HepG2 (cell line): ENCODE data around the gene JPT1. TPM values are rescaled to one million over a fixed set of nuclear protein-coding genes. Genes with fewer than 3 reads are reported as not detected.
A peak's percentile ranks its signal among the peaks of the same experiment; 100 is the strongest.

Experiments used
- AKAP8 ChIP-seq: sonication (generic); formaldehyde crosslinking; IDR thresholded peaks from 2 replicates; pipeline ENCODE4 v1.5.1; 2020; ENCODE audit warnings: mild to moderate bottlenecking, missing genetic modification reagents
- BCL6 ChIP-seq: IDR thresholded peaks from 2 replicates; pipeline ENCODE4 v1.6.1; 2016; ENCODE audit warnings: missing genetic modification reagents, missing compliant biosample characterization
- CEBPB ChIP-seq: IDR thresholded peaks from 2 replicates; pipeline ENCODE4 v1.6.1; 2011; ENCODE audit warnings: low read depth, low read length, improper control_type of control experiment, borderline replicate concordance
- FIP1L1 ChIP-seq: fragments of 200-400 bp; formaldehyde crosslinking; IDR thresholded peaks from 2 replicates; pipeline ENCODE4 v1.6.1; 2018; ENCODE audit warnings: low read depth, mild to moderate bottlenecking, low read length, moderate library complexity, borderline replicate concordance; ENCODE audit not compliant: insufficient read depth
- FOXA3 ChIP-seq: IDR thresholded peaks from 2 replicates; pipeline ENCODE4 v1.6.1; 2016; ENCODE audit warnings: missing genetic modification reagents, missing compliant biosample characterization
- GTF3A ChIP-seq: sonication (generic); formaldehyde crosslinking; conservative IDR thresholded peaks from 2 replicates; pipeline ENCODE4 v1.4.0; 2020; ENCODE audit warnings: mild to moderate bottlenecking, missing genetic modification reagents
- JDP2 ChIP-seq: sonication (generic); formaldehyde crosslinking; IDR thresholded peaks from 2 replicates; pipeline ENCODE4 v1.8.1; 2022; ENCODE audit warnings: missing genetic modification reagents, borderline replicate concordance
- MLLT10 ChIP-seq: sonication (generic); formaldehyde crosslinking; IDR thresholded peaks from 2 replicates; pipeline ENCODE4 v1.4.0; 2020; ENCODE audit warnings: missing genetic modification reagents
- PBX2 ChIP-seq: IDR thresholded peaks from 2 replicates; pipeline ENCODE4 v1.6.1; 2016; ENCODE audit warnings: control low read depth
- POGZ ChIP-seq: sonication (generic); formaldehyde crosslinking; IDR thresholded peaks from 2 replicates; pipeline ENCODE4 v1.4.0; 2020; ENCODE audit warnings: mild to moderate bottlenecking, missing genetic modification reagents
- RBFOX2 ChIP-seq: fragments of 200-400 bp; formaldehyde crosslinking; IDR thresholded peaks from 2 replicates; pipeline ENCODE4 v1.6.1; 2017; ENCODE audit warnings: low read depth, mild to moderate bottlenecking, low read length
- RELA ChIP-seq: sonication (generic); formaldehyde crosslinking; IDR thresholded peaks from 2 replicates; pipeline ENCODE4 v1.4.0; 2020; ENCODE audit warnings: missing genetic modification reagents
- SKI ChIP-seq: fragments of 450-650 bp; IDR thresholded peaks from one replicate; pipeline ENCODE4 v1.6.1; 2018; ENCODE audit warnings: mild to moderate bottlenecking; ENCODE audit not compliant: partially characterized antibody
- SMAD3 ChIP-seq: sonication (generic); formaldehyde crosslinking; IDR thresholded peaks from 2 replicates; pipeline ENCODE4 v1.4.0; 2020; ENCODE audit warnings: missing genetic modification reagents
- SMAD9 ChIP-seq: sonication (generic); formaldehyde crosslinking; IDR thresholded peaks from 2 replicates; pipeline ENCODE4 v1.5.1; 2020; ENCODE audit warnings: mild to moderate bottlenecking, missing genetic modification reagents
- SP2 ChIP-seq: sonication (generic); formaldehyde crosslinking; IDR thresholded peaks from 2 replicates; pipeline ENCODE4 v1.5.1; 2020; ENCODE audit warnings: mild to moderate bottlenecking, missing genetic modification reagents
- ZFP62 ChIP-seq: sonication (generic); formaldehyde crosslinking; IDR thresholded peaks from 2 replicates; pipeline ENCODE4 v1.4.0; 2020; ENCODE audit warnings: missing genetic modification reagents
- ZNF224 ChIP-seq: sonication (generic); formaldehyde crosslinking; IDR thresholded peaks from 2 replicates; pipeline ENCODE4 v1.5.0; 2020; ENCODE audit warnings: mild to moderate bottlenecking, missing genetic modification reagents
- ZNF589 ChIP-seq: sonication (generic); formaldehyde crosslinking; conservative IDR thresholded peaks from 2 replicates; pipeline ENCODE4 v1.8.0; 2022; ENCODE audit warnings: mild to moderate bottlenecking, moderate library complexity, missing genetic modification reagents
- ZSCAN20 ChIP-seq: sonication (generic); formaldehyde crosslinking; IDR thresholded peaks from 2 replicates; pipeline ENCODE4 v1.4.0; 2020; ENCODE audit warnings: missing genetic modification reagents, mild to moderate bottlenecking, borderline replicate concordance
- ZSCAN9 ChIP-seq: IDR thresholded peaks from 2 replicates; pipeline ENCODE4 v1.6.1; 2016; ENCODE audit warnings: borderline replicate concordance
- polyA plus RNA-seq, 8 experiments: library from polyadenylated mRNA; depleted of rRNA in 3 of 8; stranded (reverse) in 7 of 8; unstranded in 1 of 8; fragments of >200 nt; fragmentation: Illumina TruSeq in 4 of 8; extraction: Trizol in 4 of 8; gene quantifications; 2 replicates each; pipeline versions ENCODE4 v1.2.1 to v1.2.3, GENCODE V29; 2011 to 2016; ENCODE audit warnings: low read depth in 4 of 8, missing spikeins in 1 of 8, mixed read lengths in 1 of 8; ENCODE audit not compliant: insufficient read depth in 1 of 8
- total RNA-seq, 5 experiments: library from RNA; depleted of rRNA; stranded (reverse); fragments of >200 nt; fragmentation: Illumina TruSeq; extraction: Trizol; gene quantifications; 2 replicates each; pipeline ENCODE4 v1.2.3, GENCODE V29; 2016; ENCODE audit warnings: low read depth in 1 of 5
- TF ChIP-seq, protein P1 (sequence below): sonication (generic); formaldehyde crosslinking; IDR thresholded peaks from 2 replicates; pipeline ENCODE4 v1.4.0; 2020; ENCODE audit warnings: mild to moderate bottlenecking, missing genetic modification reagents
- TF ChIP-seq, protein P2 (sequence below): sonication (generic); formaldehyde crosslinking; IDR thresholded peaks from 2 replicates; pipeline ENCODE4 v1.5.1; 2020; ENCODE audit warnings: missing genetic modification reagents, mild to moderate bottlenecking, borderline replicate concordance

The JPT1 gene
- total and polyA plus RNA-seq, 2 of the 13 experiments (the other 11 are each of a cell fraction or from before 2014, with no cell fraction given), result 43.3 to 256 TPM

- TF ChIP-seq ZNF224 (CRISPR knock-in tag) (no peak), POGZ (CRISPR knock-in tag) (peak; percentile 53; the same call in 1 of the 2 replicates), SMAD3 (no peak), MLLT10 (CRISPR knock-in tag) (no peak), SP2 (CRISPR knock-in tag) (0 out of 2 replicates have a peak, but pooled peaks have one; percentile 51), FIP1L1 (no peak), AKAP8 (CRISPR knock-in tag) (no peak), ZSCAN9 (CRISPR knock-in tag) (peak; percentile 55; the same call in 1 of the 2 replicates), SKI (peak; percentile 33), RBFOX2 (peak; percentile 96), ZFP62 (CRISPR knock-in tag) (no peak), RELA (CRISPR knock-in tag) (no peak; the same call in 1 of the 2 replicates), SMAD9 (no peak), JDP2 (CRISPR knock-in tag) (no peak), ZSCAN20 (CRISPR knock-in tag) (peak; percentile 37; the same call in 1 of the 2 replicates), FOXA3 (CRISPR knock-in tag) (peak; percentile 8), PBX2 (no peak), GTF3A (no peak), ZNF589 (CRISPR knock-in tag) (0 out of 2 replicates have a peak, but pooled peaks have one; percentile 74), BCL6 (CRISPR knock-in tag) (no peak), CEBPB (peak; percentile 61; the same call in 1 of the 2 replicates)
- TF ChIP-seq, protein P1, sequence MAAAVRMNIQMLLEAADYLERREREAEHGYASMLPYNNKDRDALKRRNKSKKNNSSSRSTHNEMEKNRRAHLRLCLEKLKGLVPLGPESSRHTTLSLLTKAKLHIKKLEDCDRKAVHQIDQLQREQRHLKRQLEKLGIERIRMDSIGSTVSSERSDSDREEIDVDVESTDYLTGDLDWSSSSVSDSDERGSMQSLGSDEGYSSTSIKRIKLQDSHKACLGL (CRISPR knock-in tag), result peak; percentile 42
- TF ChIP-seq, protein P2, sequence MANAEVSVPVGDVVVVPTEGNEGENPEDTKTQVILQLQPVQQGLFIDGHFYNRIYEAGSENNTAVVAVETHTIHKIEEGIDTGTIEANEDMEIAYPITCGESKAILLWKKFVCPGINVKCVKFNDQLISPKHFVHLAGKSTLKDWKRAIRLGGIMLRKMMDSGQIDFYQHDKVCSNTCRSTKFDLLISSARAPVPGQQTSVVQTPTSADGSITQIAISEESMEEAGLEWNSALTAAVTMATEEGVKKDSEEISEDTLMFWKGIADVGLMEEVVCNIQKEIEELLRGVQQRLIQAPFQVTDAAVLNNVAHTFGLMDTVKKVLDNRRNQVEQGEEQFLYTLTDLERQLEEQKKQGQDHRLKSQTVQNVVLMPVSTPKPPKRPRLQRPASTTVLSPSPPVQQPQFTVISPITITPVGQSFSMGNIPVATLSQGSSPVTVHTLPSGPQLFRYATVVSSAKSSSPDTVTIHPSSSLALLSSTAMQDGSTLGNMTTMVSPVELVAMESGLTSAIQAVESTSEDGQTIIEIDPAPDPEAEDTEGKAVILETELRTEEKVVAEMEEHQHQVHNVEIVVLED (CRISPR knock-in tag), result peak; percentile 97
Observed at GRCh38 chr17:75182569-75183436, 28.5 kb upstream of the JPT1 start, which contains the start of gene SUMO2 (continued).
